GM21447 (cell line): ENCODE measurements around the gene MYCBP2.
"Not testable (repeated sequence)": the region's sequence is repeated elsewhere in the genome, so short reads cannot be mapped to it uniquely, and the experiment has no call there.

Source experiments
- ATAC-seq: cut with Tn5 transposase; IDR thresholded peaks from one replicate; pipeline ENCODE4 v1.9.1; 2021; ENCODE audit not compliant: unreplicated experiment

Gene MYCBP2

DNA sequence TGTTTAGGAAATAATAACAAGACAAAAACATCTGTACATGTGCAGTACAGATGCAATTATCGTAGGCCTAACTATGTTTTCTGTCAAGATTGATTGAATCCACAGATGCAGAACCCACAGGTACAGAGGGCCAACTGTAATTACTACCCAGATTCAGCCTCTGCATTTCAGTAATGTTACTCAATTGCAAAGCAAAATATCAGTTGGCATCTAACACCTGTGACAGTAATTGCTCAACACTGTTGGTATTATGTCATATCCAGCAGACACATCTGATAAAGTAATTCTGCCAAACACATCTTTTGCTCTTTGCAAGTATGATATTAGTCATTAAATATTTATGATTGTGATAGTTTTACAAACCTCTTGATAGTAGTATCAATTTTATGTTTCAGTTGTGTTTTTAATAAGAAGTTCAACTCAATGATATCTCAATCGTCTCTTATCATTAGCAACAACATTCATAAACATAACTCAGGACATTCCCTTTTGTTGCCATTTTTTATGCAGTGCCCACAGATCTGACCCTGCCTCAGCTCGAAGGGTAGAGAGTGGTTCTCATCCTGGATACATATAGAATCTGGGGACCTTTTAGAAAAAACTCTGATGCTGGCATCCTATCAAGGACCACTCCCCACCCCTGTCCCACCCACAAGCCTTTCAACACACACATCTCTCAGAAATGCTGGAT, 104.7 kb downstream of the MYCBP2 start:
- no peak for ATAC-seq

DNA sequence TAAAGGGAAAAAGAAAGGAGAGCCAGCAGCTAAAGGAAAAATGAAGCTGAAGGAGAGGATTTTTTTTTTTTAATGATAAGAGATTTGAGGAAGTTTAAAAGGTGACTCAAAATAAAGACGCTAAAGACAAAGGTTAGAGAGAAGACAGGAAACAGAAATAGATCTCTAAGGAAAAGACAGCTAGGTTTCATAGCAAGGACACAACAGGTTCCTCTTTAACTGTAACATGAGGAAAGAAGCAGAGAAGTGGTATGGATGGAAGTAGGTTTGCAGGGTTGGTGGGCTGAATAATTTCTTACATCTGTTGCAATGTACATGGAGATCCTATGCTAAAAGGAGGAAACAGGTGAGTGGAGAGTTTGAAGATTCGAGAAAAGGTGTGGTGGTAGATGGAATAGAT, 107.5 kb downstream of the MYCBP2 start:
- no peak for ATAC-seq

DNA sequence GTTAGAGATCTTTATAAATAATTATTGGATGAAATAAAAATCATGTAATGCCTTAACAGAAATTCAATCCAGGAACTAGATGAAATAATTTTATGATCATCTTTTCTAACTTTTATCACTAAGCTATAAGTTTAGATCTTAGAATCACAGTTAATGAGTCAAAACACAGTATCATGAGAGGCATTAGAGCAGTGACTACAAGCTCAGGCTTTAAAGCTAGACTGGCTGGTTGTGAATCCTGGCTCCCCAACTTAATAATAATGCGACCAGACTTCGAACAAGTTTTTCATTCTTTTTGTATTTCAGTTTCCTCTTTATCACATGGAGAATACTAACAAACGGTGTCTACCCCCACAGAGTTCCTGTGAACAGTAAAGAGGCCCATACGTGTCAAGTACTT, 108.6 kb downstream of the MYCBP2 start:
- ATAC-seq: no peak

DNA sequence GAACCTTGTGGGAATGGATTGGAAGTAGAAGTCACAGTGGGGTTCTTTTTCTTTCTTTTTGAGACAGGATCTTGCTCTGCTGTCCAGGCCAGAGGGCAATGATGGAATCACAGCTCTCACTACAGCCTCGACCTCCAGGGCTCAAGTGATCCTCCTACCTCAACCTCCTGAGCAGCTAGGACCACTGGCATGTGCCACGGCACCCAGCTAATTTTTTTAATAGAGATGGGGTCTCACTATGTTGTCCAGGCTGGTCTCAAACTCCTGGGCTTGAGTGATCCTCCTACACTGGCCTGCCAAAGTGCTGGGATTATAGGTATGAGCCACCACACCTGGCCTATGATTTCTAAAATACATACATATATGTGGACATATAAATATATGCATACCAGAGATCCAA, 111.4 kb downstream of the MYCBP2 start:
- no peak for ATAC-seq

- ATAC-seq: no peak
Observed at GRCh38 chr13:77213644-77214043, 113.2 kb downstream of the MYCBP2 start.

DNA sequence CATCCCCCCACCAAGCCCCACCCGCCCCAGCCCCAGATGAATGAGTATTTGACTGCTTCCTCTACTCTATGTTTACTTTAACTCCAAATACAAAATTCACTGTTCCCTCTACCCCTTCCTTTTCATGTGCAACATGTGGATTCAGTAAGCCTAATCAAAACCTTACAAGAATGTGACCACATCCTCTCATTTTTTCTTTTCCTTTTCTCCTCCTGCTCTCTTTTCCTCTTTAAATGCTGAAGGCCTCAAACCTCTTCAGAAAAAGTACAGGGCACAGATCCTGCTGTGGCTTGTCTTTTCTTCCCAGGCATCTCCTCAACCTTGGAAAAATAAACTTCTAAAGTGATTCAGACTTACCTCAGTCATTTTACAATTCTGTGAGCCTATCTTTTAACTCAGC, 119.0 kb downstream of the MYCBP2 start:
- ATAC-seq: no peak

GRCh38 chr13:77198995-77199394, 127.9 kb downstream of the MYCBP2 start:
- not testable (repeated sequence) for ATAC-seq

- ATAC-seq: no peak
Observed at GRCh38 chr13:77196052-77196618, 130.8 kb downstream of the MYCBP2 start.

- ATAC-seq: no peak
Observed at GRCh38 chr13:77190349-77190958, 136.4 kb downstream of the MYCBP2 start.

DNA sequence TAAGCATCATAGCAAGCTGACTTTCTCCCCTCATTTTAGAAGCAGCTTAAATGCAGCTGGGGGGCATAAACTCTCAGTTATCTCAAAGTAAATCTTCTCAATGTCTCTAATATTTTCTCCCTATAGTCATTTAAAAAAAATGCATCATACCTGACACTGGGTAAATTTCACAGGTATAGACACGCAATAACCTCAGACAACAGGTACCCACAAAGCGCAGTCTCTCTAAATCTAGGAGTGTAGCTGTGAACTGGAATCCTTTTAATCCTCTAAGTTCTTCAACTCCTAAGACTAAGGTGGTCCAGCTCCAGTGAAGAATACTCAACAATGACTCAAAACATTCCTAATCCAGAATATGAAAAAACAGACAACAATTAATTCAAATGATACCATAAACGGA, 141.2 kb downstream of the MYCBP2 start:
- ATAC-seq: no peak

GRCh38 chr13:77184455-77184854, 142.4 kb downstream of the MYCBP2 start:
- peak; percentile 97 for ATAC-seq

GRCh38 chr13:77180011-77180410, 146.9 kb downstream of the MYCBP2 start:
- no peak for ATAC-seq

GRCh38 chr13:77177646-77178045, 149.2 kb downstream of the MYCBP2 start:
- no peak for ATAC-seq

- no peak for ATAC-seq
Observed at GRCh38 chr13:77176350-77176749, 150.5 kb downstream of the MYCBP2 start.

DNA sequence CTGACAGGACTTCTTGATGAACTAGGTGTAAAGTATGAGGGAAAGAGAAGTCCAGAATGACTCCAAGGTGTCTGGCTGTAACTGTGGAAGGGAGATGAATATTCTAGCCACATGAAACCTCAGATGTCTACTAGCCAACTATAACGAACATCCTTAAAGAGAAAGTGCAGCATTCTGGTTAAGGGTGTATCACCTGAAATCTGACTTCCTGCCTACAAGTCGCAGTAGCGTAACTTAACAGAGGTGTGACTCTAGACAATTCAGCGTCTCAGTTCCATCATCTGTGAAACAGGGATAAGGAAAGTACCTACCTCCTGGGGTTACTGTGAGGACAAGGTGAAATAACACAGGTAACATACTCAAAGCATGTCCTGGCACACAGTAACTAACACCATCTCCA, 154.2 kb downstream of the MYCBP2 start:
- ATAC-seq: no peak

DNA sequence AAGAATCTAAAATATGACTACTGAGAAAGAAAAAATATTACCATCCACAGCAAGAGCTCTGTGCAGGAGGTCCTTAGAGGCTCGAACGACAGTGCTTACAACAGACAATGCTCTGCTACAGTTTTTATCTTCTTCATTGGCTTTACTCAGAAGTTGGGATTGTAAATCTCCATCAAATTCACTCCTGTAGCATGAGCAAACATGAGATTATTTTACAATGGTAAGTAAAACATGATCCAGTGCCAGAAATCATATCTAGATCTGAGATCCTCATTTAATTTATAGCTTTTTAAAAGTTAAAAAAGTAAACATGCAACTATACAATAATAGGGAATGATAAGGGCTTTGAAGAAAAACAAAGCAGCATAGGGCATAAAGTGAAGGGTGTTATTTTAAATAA, 155.4 kb downstream of the MYCBP2 start:
- ATAC-seq: no peak

DNA sequence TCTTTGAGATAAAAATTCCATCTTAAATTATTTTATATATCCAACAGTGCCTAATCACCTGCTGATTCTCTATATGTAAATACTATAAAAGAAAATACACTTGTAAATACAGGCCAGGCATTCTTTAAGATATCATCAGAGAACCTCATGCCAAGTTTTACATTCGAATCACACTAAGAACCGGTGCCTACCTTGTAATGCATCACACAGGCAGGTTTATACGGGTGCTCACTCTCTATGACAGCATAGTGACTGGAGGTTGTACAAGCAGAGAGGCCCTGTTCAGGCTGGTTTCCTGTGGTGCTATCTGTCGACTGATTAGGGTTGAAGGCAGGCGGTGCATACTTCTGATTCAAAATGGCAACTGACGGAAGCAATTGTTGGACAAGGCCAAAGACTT, 158.7 kb downstream of the MYCBP2 start:
- no peak for ATAC-seq

DNA sequence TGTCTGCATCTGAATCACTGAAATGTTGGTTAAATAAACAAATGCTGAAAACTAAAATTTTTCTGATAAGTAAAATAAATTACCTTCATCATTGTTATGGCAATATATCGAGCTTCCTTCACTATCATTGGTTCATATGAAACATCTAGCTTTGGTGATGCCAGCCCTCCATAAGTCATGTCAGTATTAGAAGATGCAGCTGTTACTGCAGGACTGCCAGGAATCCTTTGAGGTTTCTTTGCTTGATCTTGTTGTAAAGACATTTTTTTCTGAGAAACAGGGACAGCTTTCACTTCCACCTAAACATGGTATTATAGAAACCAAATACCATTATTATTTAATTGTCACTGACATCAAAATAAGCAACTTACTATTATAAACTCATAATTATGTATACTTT, 176.2 kb downstream of the MYCBP2 start:
- no peak for ATAC-seq

GRCh38 chr13:77143431-77143830, 183.5 kb downstream of the MYCBP2 start:
- no peak for ATAC-seq

- no peak for ATAC-seq
Observed at GRCh38 chr13:77139306-77139705, 187.6 kb downstream of the MYCBP2 start.

- no peak for ATAC-seq
Observed at GRCh38 chr13:77138813-77139212, 188.1 kb downstream of the MYCBP2 start.

- no peak for ATAC-seq
Observed at GRCh38 chr13:77136902-77137420, 189.9 kb downstream of the MYCBP2 start.
